UCSD-AML1 (cell line): ENCODE results near the gene SULT1A3.
A peak's percentile ranks its signal among the peaks of the same experiment; 100 is the strongest.
"Not testable (repeated sequence)": the region's sequence is repeated elsewhere in the genome, so short reads cannot be mapped to it uniquely, and the experiment has no call there.

Experiments used
- DNase-seq: peaks from one replicate; lab custom pipeline; 2025; ENCODE audit not compliant: unreplicated experiment; lab: John Stamatoyannopoulos, UW

Gene SULT1A3

DNA sequence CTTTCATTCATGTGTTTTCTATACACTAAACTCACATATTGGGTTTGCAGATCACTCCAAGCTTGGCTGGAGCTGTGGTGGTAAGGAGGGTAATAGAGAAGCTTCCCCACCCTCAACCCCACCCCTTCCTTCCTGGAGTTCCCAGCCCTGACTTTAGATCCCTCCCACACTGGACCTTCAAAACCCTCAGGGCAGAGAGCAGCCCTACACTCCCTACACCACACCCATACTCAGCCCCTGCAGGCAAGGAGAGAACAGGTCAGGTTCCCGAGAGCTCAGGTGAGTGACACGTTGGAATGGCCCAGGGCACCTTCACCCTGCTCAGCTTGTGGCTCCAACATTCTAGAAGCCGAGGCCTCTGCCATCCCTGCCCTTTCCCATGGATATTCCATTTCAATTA is at the start of gene SULT1A3:
Gene SULT1A3 (plus strand): TSS at position 207 of the 400 bp plus-strand sequence. CDS start 1,474 bp downstream, outside the sequence.
- DNase-seq: not testable (repeated sequence)

DNA sequence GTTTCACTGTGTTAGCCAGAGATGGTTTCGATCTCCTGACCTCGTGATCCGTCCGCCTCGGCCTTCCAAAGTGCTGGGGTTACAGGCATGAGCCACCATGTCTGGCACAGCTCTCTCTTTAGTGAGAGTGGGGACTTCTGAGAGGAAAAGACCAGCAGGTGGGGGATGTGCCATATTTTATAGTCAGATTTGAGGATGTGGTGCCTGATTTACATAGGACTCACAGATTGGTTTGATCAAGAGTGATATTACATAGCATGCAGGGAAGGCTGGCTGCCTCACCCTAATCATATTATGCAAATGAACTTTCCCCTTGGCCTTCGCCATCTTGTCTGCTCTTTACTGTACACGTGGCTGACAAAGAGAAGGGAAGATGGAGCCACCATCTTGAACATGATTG is 48.0 kb upstream of the SULT1A3 start:
- no peak for DNase-seq

DNA sequence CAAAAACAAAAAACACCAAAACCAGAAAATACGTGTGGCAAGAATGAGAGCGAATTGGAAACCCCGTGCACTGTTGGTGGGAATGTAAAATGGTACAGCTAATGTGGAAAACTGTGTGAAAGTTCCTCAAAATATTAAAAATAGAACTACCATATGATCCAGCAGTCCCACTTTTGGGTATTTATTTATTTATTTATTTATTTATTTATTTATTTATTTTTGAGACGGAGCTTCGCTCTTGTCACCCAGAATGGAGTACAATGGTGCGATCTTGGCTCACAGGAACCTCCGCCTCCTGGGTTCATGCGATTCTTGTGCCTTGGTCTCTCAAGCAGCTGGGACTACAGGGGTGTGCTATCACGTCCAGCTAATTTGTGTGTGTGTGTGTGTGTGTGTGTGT is 46.5 kb upstream of the SULT1A3 start:
- DNase-seq: no peak

GRCh38 chr16:30155188-30155587 is 43.9 kb upstream of the SULT1A3 start:
- DNase-seq: no peak

GRCh38 chr16:30157214-30157613 is 41.8 kb upstream of the SULT1A3 start:
- DNase-seq: no peak

DNA sequence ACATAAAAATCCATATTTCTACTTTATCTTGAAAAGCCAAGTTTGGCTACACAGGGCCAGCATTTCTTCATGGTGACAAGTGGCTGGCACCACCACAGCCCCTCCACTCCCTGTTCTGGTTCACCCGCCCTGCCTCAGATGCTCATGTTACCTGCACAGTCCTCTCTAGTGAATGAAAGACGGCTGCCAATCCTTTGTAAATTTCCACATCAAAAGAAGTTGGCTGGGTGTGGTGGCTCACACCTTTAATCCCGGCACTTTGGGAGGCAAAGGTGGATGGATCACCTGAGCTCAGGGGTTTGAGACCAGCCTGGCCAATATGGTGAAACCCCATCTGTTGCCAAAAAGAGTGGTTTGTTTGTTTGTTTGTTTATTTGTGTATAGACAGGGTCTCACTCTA is 35.5 kb upstream of the SULT1A3 start:
- no peak for DNase-seq

DNA sequence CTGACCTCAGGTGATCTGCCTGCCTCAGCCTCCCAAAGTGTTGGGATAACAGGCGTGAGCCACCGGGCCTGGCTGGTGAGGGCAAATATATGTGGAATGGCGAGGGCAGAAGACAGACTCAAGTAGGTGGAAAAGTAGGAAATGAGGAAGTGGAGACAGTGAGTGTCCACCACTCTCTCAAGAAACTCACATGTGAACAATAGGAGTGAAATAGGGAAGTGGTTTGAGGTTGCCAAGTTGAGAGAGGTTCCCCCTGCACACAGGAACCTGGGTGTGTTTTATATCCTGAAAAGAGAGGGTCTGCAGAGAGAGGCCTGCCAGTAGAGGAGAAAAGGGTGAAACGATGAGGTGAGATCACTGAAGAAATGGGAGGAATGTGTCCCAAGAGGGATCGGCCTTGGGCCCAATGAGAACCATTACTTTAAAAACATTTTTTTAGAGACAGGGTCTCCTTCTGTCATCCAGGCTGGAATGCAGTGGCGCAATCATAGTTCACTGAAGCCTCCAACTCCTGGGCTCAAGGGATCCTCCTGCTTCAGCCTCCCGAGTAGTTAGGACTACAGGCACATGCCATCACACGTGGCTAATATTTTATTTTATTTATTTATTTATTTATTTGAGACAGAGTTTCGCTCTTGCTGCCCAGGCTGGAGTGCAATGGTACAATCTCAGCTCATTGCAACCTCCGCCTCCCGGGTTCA is 32.7 kb upstream of the SULT1A3 start:
- DNase-seq: peak; percentile 46

- not testable (repeated sequence) for DNase-seq
Observed at GRCh38 chr16:30168746-30169145, 30.3 kb upstream of the SULT1A3 start.

DNA sequence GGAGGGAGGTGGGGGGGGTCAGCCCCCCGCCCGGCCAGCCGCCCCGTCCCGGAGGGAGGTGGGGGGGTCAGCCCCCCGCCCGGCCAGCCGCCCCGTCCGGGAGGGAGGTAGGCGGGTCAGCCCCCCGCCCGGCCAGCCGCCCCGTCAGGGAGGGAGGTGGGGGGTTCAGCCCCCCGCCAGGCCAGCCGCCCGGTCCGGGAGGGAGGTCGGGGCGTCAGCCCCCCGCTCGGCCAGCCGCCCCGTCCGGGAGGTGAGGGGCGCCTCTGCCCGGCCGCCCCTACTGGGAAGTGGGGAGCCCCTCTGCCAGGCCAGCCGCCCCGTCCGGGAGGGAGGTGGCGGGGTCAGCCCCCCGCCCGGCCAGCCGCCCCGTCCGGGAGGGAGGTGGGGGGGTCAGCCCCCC is 29.6 kb upstream of the SULT1A3 start:
- not testable (repeated sequence) for DNase-seq

GRCh38 chr16:30170145-30170544 is 28.9 kb upstream of the SULT1A3 start:
- not testable (repeated sequence) for DNase-seq

DNA sequence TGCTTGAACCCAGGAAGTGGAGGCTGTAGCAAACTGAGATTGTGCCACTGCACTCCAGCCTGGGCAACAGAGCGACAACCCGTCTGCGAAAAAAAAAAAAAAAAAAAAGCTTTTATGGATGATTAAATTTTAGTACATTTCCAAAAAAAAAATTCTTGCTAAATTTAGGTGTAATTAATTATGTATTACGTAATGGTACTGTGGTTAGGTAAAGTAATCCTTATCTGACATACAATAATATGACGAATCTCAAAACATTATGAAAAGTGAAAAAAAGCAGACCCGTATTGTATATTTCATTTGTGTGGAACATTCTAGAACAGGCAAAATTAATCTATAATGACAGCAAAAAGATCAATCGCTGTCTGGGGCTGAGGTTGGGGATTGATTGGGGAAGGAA is 26.0 kb upstream of the SULT1A3 start:
- DNase-seq: no peak

GRCh38 chr16:30176876-30177275 is 22.2 kb upstream of the SULT1A3 start:
- DNase-seq: not testable (repeated sequence)

DNA sequence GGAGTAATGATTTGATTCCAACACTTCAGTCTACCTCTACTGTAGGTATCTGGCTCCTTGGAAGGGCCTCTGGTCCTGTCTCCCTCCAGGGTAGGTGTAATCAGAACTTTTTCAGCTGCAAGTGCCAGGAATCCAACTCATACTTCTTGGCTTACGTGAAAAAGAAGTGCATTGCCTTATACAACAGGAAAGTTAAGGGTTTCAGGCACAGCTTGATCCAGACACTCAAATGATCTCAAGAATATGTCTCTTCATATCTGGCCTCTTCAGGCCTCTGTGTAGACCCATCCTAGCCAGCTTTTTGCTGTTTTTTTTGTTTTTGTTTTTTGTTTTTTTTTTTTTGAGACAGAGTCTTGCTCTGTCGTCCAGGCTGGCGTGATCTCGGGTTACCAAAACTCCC is 19.9 kb upstream of the SULT1A3 start:
- DNase-seq: no peak

- no peak for DNase-seq
Observed at GRCh38 chr16:30179931-30180330, 19.1 kb upstream of the SULT1A3 start.

GRCh38 chr16:30180741-30181140 is 18.3 kb upstream of the SULT1A3 start:
- no peak for DNase-seq

DNA sequence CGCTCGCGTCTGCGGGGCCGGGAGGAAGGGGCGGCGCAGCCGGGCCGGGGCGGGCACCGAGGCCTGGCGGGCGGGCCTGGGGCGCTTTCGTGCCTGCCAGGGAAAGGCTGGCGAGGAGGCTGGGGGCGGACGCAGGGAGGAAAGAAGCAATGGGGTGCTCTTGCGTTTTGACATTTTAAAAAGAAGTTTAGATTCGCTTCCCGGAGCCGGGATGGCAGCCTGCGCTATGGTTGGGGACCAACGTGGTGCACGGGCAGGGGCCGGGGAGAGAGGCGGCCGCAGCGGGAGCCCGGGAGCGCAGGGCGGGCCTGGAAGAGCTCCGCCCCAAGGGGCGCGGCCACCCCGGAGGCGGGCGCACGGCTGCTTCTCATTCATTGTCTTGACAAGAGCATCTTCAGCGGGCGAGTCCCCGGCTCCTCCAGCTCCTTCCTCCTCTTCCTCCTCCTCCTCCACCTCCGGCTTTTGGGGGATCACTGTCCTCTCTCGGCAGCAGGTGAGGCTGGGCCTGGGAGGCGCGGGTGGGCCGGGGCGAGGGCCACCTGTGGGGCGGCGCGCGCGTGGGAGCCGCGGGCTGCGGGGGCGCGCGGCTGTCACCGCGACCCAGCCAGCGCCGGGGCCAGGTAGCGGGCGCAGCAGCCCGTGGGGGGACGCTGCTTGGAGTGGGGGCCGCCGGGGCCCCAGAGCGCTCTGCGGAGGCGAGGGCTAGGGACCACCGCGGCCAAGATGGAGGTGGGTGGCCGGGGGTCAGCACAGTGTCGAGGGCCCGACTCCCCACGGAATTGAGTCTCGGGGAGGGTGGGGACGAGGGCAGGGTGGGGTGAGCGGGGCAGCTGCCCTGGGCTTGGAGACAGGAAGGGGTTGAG is 15.6 kb upstream of the SULT1A3 start, which contains the start of gene CORO1A:
Gene CORO1A (plus strand): TSS at position 370 of the 863 bp plus-strand sequence. CDS start 1,608 bp downstream, outside the sequence.
- DNase-seq: peak; percentile 88

GRCh38 chr16:30184096-30184890 is 14.8 kb upstream of the SULT1A3 start:
- peak; percentile 75 for DNase-seq

- DNase-seq: no peak
Observed at GRCh38 chr16:30184891-30185682, 14.0 kb upstream of the SULT1A3 start.

GRCh38 chr16:30185683-30186421 is 13.2 kb upstream of the SULT1A3 start:
- DNase-seq: peak; percentile 81

DNA sequence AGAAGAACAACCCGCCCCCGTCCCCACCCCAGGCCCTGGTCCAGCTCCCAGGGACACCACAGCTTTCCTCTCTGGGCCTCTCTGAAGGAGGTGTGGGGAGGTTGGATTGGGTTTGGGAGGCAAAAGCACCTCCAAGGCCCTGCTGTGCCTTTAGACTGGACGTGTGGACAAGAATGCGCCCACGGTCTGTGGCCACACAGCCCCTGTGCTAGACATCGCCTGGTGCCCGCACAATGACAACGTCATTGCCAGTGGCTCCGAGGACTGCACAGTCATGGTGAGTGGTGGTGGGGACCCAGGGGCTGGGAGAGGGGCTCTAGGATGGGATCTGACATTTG is 12.6 kb upstream of the SULT1A3 start:
- peak; percentile 30 for DNase-seq
